K562 (cell line): ENCODE data around the gene MEGF9. TPM values are rescaled to one million over a fixed set of nuclear protein-coding genes. Genes with fewer than 3 reads are reported as not detected.

Source experiments
- CBX2 ChIP-seq: fragments of 200-600 bp; sonication (generic); IDR thresholded peaks from one replicate; pipeline ENCODE4 v1.6.1; 2012; ENCODE audit warnings: mild to moderate bottlenecking, low read length, inconsistent platforms; ENCODE audit not compliant: insufficient read depth, poor library complexity, severe bottlenecking
- FUS ChIP-seq: fragments of 200-400 bp; formaldehyde crosslinking; optimal IDR thresholded peaks from 2 replicates; pipeline ENCODE3; 2017; ENCODE audit warnings: low read depth, low read length
- MAFF ChIP-seq: IDR thresholded peaks from 2 replicates; pipeline ENCODE4 v1.6.1; 2012; ENCODE audit warnings: low read length, improper control_type of control experiment
- ZNF253 ChIP-seq: fragments of 250-450 bp; sonication (Bioruptor Pico); conservative IDR thresholded peaks from 2 replicates; pipeline ENCODE4 v1.6.1; 2021; ENCODE audit warnings: mild to moderate bottlenecking
- ZNF282 ChIP-seq: sonication (generic); formaldehyde crosslinking; IDR thresholded peaks from 2 replicates; pipeline ENCODE4 v1.8.1; 2023; ENCODE audit warnings: missing genetic modification reagents
- ZNF586 ChIP-seq: fragments of 450-650 bp; formaldehyde crosslinking; conservative IDR thresholded peaks from 2 replicates; pipeline ENCODE4 v1.4.0; 2020; ENCODE audit warnings: mild to moderate bottlenecking, moderate library complexity
- polyA plus RNA-seq, 8 experiments: library from polyadenylated mRNA; depleted of rRNA in 4 of 8; stranded (reverse) in 5 of 8; unstranded in 3 of 8; fragments of >200 nt; fragmentation: Nextera tagmentation in 2 of 8; fragmentation: Illumina TruSeq in 1 of 8; extraction: Ambion mirVana in 2 of 8; extraction: Trizol in 1 of 8; gene quantifications; 2 replicates each; pipeline versions ENCODE4 v1.2.1 to v1.2.3, GENCODE V29; 2011 to 2014; ENCODE audit warnings: inconsistent platforms in 1 of 8, missing spikeins in 1 of 8
- total RNA-seq, 7 experiments: library from RNA; depleted of rRNA in 6 of 7; stranded (reverse); fragments of >200 nt in 6 of 7; fragmentation: Illumina TruSeq in 2 of 7; extraction: Trizol in 2 of 7; gene quantifications; 2 replicates each; pipeline versions ENCODE4 v1.2.1 to v1.2.3, GENCODE V29; 2011 to 2021; ENCODE audit warnings: low replicate concordance in 1 of 7
- TF ChIP-seq, protein P1 (sequence below): sonication (generic); formaldehyde crosslinking; IDR thresholded peaks from 2 replicates; pipeline ENCODE4 v1.8.0; 2022; ENCODE audit warnings: missing genetic modification reagents, mild to moderate bottlenecking, borderline replicate concordance
- TF ChIP-seq, protein P2 (sequence below): fragments of 450-650 bp; IDR thresholded peaks from 2 replicates; pipeline ENCODE4 v1.6.1; 2016; ENCODE audit warnings: low read depth

The MEGF9 gene
- total and polyA plus RNA-seq, 9 of the 15 experiments (the other 6 are each of a cell fraction or from before 2014, with no cell fraction given) = 2.1 to 6.2 (median 3.8) TPM

DNA sequence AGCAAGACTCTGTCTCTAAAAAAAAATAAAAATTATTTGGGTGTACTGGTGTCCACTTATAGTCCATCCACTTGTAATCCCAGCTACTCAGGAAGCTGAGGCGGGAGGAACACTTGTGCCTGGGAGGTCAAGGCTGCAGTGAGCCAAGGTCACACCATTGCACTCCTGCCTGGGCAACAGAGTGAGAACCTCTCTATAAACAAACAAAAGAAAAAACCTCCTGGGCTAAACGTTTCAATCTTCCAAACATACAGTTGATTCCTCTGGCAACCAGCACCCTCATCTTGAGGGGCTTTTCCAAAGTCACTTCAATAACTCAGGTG lies 120.4 kb downstream of the MEGF9 start (continued):
- TF ChIP-seq, protein P1, sequence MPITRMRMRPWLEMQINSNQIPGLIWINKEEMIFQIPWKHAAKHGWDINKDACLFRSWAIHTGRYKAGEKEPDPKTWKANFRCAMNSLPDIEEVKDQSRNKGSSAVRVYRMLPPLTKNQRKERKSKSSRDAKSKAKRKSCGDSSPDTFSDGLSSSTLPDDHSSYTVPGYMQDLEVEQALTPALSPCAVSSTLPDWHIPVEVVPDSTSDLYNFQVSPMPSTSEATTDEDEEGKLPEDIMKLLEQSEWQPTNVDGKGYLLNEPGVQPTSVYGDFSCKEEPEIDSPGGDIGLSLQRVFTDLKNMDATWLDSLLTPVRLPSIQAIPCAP = no peak
- TF ChIP-seq, protein P2, sequence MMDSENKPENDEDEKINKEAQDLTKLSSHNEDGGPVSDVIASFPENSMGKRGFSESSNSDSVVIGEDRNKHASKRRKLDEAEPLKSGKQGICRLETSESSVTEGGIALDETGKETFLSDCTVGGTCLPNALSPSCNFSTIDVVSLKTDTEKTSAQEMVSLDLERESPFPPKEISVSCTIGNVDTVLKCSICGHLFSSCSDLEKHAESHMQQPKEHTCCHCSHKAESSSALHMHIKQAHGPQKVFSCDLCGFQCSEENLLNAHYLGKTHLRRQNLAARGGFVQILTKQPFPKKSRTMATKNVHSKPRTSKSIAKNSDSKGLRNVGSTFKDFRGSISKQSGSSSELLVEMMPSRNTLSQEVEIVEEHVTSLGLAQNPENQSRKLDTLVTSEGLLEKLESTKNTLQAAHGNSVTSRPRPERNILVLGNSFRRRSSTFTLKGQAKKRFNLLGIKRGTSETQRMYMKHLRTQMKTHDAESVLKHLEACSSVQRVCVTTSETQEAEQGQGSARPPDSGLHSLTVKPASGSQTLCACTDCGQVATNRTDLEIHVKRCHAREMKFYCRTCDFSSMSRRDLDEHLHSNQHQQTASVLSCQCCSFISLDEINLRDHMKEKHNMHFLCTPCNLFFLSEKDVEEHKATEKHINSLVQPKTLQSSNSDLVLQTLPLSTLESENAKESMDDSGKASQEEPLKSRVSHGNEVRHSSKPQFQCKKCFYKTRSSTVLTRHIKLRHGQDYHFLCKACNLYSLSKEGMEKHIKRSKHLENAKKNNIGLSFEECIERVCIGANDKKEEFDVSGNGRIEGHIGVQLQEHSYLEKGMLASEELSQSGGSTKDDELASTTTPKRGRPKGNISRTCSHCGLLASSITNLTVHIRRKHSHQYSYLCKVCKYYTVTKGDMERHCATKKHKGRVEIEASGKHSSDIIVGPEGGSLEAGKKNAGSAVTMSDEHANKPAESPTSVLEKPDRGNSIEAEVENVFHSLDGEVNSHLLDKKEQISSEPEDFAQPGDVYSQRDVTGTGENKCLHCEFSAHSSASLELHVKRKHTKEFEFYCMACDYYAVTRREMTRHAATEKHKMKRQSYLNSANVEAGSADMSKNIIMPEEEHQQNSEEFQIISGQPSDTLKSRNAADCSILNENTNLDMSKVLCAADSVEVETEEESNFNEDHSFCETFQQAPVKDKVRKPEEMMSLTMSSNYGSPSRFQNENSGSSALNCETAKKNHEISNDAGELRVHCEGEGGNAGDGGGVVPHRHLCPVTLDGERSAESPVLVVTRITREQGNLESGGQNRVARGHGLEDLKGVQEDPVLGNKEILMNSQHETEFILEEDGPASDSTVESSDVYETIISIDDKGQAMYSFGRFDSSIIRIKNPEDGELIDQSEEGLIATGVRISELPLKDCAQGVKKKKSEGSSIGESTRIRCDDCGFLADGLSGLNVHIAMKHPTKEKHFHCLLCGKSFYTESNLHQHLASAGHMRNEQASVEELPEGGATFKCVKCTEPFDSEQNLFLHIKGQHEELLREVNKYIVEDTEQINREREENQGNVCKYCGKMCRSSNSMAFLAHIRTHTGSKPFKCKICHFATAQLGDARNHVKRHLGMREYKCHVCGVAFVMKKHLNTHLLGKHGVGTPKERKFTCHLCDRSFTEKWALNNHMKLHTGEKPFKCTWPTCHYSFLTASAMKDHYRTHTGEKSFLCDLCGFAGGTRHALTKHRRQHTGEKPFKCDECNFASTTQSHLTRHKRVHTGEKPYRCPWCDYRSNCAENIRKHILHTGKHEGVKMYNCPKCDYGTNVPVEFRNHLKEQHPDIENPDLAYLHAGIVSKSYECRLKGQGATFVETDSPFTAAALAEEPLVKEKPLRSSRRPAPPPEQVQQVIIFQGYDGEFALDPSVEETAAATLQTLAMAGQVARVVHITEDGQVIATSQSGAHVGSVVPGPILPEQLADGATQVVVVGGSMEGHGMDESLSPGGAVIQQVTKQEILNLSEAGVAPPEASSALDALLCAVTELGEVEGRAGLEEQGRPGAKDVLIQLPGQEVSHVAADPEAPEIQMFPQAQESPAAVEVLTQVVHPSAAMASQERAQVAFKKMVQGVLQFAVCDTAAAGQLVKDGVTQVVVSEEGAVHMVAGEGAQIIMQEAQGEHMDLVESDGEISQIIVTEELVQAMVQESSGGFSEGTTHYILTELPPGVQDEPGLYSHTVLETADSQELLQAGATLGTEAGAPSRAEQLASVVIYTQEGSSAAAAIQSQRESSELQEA = no peak
- TF ChIP-seq MAFF (no peak), FUS (no peak), ZNF282 (CRISPR knock-in tag) (no peak), ZNF586 (CRISPR knock-in tag) (no peak), ZNF253 (no peak), CBX2 (no peak)
